GM12873 (cell line): ENCODE measurements around the gene NDUFV3.

Source experiments
- TF ChIP-seq, protein P1 (sequence below): IDR thresholded peaks from 2 replicates; pipeline ENCODE4 v1.5.1; 2012; ENCODE audit warnings: low read depth, mild to moderate bottlenecking, moderate library complexity, low read length, control low read depth; ENCODE audit not compliant: insufficient read depth; ENCODE audit errors: missing control alignments

The NDUFV3 gene

DNA sequence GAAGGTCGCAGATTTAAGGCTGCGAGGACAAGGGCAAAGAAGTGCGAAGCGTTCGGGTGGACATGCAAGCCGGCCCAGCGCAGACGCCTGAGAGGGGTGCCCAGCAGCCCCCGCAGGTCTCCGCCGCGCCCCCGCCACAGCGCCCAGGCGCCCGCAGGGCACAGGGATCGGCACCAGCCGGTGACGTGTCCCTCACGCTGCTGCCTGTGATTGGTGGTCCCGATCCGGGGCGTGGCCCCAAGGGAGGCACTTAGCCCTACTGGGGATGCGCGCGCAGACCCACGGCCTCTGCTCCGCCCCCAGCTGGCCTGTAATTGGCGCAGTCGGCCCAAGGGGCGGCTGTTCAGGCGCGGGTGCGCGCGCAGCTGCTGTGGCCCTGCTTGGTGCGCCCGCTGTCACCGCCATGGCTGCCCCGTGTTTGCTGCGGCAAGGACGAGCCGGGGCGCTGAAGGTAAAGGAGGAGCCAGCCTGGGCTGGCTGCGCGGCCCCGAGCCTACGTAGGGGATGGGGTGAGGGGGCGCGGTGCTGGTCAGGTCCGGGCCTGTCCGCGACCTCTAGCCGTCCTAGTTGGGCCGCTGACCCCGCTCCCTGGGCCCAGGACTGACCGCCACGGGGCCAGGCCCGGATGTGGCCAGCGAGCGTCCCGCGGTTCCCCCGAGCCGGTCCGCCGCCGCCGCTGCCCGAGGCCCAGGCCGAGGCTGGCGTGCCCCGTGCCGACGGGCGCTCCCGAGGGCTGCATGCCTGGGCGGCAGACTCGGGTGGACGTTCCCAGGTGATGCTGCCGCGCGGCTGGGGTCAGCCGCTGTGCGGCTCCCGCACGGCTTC is at the start of gene NDUFV3:
Gene NDUFV3, plus strand, starts transcription at position 379 of the 825 bp plus-strand sequence. Its CDS starts 25 bp downstream, at position 404.
- TF ChIP-seq, protein P1, sequence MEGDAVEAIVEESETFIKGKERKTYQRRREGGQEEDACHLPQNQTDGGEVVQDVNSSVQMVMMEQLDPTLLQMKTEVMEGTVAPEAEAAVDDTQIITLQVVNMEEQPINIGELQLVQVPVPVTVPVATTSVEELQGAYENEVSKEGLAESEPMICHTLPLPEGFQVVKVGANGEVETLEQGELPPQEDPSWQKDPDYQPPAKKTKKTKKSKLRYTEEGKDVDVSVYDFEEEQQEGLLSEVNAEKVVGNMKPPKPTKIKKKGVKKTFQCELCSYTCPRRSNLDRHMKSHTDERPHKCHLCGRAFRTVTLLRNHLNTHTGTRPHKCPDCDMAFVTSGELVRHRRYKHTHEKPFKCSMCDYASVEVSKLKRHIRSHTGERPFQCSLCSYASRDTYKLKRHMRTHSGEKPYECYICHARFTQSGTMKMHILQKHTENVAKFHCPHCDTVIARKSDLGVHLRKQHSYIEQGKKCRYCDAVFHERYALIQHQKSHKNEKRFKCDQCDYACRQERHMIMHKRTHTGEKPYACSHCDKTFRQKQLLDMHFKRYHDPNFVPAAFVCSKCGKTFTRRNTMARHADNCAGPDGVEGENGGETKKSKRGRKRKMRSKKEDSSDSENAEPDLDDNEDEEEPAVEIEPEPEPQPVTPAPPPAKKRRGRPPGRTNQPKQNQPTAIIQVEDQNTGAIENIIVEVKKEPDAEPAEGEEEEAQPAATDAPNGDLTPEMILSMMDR: no peak

DNA sequence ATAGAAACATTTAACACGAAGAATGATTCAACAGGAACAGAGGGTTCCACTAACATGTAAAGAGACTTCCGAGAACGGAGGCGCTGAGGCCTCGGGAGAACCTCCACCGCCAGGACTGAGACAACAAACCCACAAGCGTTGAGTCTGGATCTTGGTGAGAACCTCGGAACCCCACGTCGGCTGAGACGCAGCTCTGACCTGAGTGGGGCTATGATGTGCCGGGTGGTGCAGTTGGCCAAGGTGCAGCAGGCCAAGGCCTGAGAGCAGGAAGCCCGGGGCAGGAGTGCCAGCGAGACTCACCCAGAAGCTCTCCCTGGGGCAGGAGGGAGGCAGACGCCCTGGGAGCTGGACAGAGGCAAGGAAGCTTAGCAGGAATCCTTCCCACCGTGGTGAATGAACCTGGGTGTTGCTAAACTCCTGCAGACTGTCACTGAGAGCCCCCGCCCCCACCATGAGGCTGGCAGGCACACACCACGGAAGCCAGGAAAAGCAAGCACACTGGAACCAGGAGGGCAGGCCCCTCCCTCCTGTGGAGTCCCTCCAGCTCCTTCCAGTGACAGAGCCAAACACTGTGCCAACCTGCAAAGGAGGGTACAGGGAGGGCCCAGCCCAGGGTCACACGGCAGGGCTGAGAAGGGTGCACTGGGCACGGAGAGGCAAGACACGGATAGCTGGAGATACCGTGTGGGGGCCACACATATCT is 48.5 kb upstream of the NDUFV3 start:
- TF ChIP-seq, protein P1: no peak

DNA sequence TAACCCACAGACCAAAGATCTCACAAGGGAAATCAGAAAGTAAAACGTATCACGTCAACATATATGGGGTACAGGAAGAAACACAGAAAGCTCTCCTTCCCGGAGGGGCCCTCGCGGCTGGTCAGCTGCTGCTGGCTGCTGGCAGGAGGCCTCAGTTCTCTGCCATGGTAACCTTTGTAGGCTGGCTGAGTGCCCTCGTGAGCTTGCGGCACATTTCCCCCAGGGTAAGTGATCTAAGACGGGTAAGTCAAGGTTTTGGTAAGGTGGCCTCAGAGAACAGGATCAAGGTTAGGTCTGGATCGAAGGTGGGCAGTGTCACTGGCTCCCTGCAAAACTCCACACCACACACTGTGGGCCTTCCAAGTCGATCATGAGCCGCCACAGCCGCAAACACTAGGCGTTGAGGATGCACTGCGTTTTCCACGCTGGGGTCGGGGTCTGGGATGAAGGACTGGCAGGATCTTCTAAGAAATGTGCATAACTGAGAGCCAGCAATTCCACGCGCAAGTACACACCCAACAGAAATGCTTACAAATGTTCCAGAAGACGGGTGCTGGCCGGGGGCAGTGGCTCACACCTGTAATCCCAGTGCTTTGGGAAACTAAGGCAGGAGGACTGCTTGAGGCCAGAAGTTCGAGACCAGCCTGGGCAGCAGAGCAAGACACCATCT is 47.7 kb upstream of the NDUFV3 start:
- TF ChIP-seq, protein P1: no peak

DNA sequence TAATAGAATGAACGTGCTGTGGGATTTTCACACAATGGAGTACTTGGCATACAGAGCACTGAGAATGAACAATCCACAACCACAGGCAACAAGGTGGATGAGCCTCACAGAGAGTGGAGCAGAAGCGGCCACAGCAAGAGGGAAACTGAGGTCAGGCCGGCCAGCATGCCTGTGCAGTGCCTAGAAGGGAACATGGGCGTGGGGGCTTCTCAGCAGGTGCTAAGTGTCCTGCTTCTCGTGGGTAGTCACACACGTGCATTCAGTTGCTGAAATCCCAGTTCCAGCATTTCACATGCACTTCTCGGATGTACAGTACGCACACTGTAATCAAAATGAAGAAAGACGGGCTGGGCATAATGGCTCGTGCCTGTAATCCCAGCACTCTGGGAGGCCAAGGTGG is 46.9 kb upstream of the NDUFV3 start:
- TF ChIP-seq, protein P1: no peak

DNA sequence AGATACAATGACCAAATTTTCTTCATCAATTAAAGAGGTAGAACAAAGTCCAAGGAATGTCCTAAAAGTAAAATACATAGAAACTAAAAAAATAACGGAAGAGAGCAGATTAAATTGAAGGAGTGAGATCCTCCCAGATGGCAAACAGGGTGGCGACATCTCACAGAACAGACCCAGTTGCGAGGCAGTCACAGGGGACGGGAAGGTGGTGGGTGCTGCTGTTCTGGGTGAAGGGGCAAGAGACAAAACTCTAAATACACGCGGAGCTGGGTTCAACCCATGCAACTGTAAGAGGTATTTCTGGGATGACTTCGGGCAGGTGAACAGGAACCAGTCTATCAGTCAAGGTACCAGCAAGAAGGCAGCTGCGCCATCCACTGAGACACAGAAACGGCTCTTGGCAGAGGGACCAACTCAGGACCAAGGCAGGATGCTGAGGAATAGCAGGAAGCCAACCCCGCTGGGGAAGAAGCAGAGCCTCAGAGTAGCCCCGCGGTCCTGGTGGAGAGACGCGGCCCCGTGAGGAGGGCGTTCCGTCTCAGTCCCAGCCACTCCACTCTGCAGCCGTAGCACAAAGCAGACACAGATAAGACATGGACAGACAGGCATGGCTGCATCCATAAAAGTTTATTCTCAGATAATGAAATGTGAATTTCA is 45.9 kb upstream of the NDUFV3 start:
- TF ChIP-seq, protein P1: no peak

DNA sequence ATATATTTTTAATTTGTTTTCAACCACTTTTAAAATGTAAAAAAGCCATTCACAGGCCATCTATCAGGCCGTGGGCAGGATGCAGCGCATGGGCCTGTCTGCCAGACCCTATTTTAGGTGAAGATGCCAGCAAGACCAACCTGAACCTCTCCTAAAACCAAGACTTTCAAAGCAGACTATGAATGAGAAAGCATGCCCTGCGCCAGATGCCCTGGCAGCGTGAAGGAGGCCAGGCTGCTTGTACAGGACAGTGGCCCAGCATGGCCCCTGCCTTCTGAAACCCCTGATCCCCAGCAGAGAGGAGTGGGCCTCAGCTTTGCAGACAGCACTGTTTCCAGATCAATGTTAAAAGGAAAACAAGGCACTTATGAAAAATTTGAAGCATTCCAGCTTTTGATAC is 45.4 kb upstream of the NDUFV3 start:
- TF ChIP-seq, protein P1: no peak
